Astrocyte of the spinal cord (primary cell): ENCODE results near the gene AIRE.
"Not testable (repeated sequence)": the region's sequence is repeated elsewhere in the genome, so short reads cannot be mapped to it uniquely, and the experiment has no call there.

Source experiments
- DNase-seq: peaks from one replicate; pipeline ENCODE4 v3.0.0; 2011; ENCODE audit warnings: low read depth, low spot score
- H3K4me3 ChIP-seq: 2 replicates; pipeline ENCODE4 v1.5.1; 2011; ENCODE audit warnings: low read depth, mild to moderate bottlenecking, low read length, moderate library complexity
- CTCF ChIP-seq: IDR thresholded peaks from 2 replicates; pipeline ENCODE4 v1.5.1; 2012; ENCODE audit warnings: low read depth, mild to moderate bottlenecking, low read length, inconsistent platforms
- in situ Hi-C: cut with HindIII; loops from 2 replicates; pipeline ENCODE4 v1.10.0; 2017; ENCODE audit warnings: low sequenced_read_pairs

The AIRE gene

GRCh38 chr21:44272284-44272858, 13.3 kb upstream of the AIRE start:
- no peak overlapping the region for H3K4me3 ChIP-seq
- no peak for TF ChIP-seq CTCF
- DNase-seq: no peak
- in situ Hi-C loops: no loop called here

DNA sequence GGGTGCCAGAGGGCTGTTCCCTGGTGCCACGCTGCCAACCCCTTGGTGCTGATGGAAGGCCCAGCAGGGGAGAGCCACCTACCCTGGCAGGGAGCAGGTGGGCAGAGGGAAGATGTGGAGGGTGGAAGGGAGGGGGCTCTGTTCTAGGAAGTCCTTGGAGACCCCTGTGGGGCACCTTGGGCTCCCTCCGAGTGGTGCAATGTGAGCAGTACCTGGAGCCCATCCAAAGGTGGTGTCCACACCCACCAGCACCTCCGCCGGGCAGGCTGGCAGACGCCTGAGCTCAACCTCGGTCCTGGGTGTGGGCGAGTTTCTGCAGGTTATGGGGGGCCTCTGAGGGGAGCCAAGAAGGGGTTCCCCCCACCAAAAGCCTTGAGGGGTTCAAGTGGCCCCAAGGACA, 12.6 kb upstream of the AIRE start:
- no peak overlapping the region for H3K4me3 ChIP-seq
- no peak for TF ChIP-seq CTCF
- in situ Hi-C loops: no loop called here
- no peak for DNase-seq

GRCh38 chr21:44275041-44275440, 10.6 kb upstream of the AIRE start:
- in situ Hi-C loops: no loop called here
- DNase-seq: no peak
- TF ChIP-seq CTCF: no peak
- no peak overlapping the region for H3K4me3 ChIP-seq

- no peak for DNase-seq
- in situ Hi-C loops: no loop called here
- no peak overlapping the region for H3K4me3 ChIP-seq
- no peak for TF ChIP-seq CTCF
Observed at GRCh38 chr21:44279354-44280260, 6.1 kb upstream of the AIRE start.

- no peak for TF ChIP-seq CTCF
- in situ Hi-C loops: no loop called here
- H3K4me3 ChIP-seq: no peak overlapping the region
- no peak for DNase-seq
Observed at GRCh38 chr21:44281801-44282200, 3.9 kb upstream of the AIRE start.

DNA sequence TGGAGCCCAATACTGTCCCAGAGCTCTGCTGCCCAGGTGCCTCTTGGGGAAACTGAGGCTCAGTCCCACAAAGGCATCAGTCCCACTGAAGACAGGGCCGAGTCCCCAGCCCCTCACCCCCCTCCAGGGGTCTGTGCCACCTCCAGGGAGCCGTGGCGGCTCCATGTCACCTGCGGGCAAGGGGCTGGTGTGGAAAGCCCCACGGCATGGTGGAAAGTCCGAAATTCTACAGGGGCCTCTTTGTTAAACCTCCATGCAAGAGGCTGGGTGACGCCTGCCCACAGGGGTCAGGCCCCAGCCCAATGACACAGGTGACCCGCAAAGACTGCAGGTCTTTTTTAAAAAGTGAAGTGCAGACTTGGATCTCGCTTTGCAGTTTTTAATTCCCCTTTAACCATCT, 3.3 kb upstream of the AIRE start:
- no peak for TF ChIP-seq CTCF
- in situ Hi-C loops: no loop called here
- no peak for DNase-seq
- H3K4me3 ChIP-seq: no peak overlapping the region

GRCh38 chr21:44283211-44283785, 2.4 kb upstream of the AIRE start:
- H3K4me3 ChIP-seq, DNase-seq, in situ Hi-C loops: not testable (repeated sequence)
